Motor neuron (in vitro differentiated cells): ENCODE measurements around the gene APMAP. TPM values are rescaled to one million over a fixed set of nuclear protein-coding genes. Genes with fewer than 3 reads are reported as not detected.
A peak's percentile ranks its signal among the peaks of the same experiment; 100 is the strongest.
"Not testable (repeated sequence)": the region's sequence is repeated elsewhere in the genome, so short reads cannot be mapped to it uniquely, and the experiment has no call there.

Experiments used
- ATAC-seq, 8 experiments: fragments of 200-7000 bp; cut with Tn5 transposase; replicated peaks in 6 of 8; 2 replicates each; pipeline ENCODE4 v1.8.0; 2021; ENCODE audit warnings: mild to moderate bottlenecking in 8 of 8, moderate library complexity in 8 of 8
- H3K27ac ChIP-seq, 2 donors: fragments of 250-450 bp; sonication (Bioruptor Pico); 2 replicates each; pipeline ENCODE4 v1.9.0; 2021; ENCODE audit warnings: antibody characterized with exemption in 2 of 2, mild to moderate bottlenecking in 2 of 2, moderate library complexity in 1 of 2
- H3K4me1 ChIP-seq, 2 donors: fragments of 250-450 bp; sonication (Bioruptor Pico); replicated peaks in 1 of 2; 2 replicates each; pipeline ENCODE4 v1.6.1; 2021; ENCODE audit warnings: antibody characterized with exemption in 2 of 2, mild to moderate bottlenecking in 2 of 2, moderate library complexity in 1 of 2
- H3K4me3 ChIP-seq, 5 donors: fragments of 250-450 bp; sonication (Bioruptor Pico); 2 replicates each; pipeline ENCODE4 v1.9.0; 2021; ENCODE audit warnings: antibody characterized with exemption in 5 of 5, mild to moderate bottlenecking in 5 of 5, moderate library complexity in 4 of 5
- WGBS, 10 experiments: fragments of 450-650 bp; shearing (Covaris generic); methylation state at CpG; one replicate each; pipeline ENCODE4 v1.0.0; 2022; 5-methylcytosine and 5-hydroxymethylcytosine counted together
- in situ Hi-C, 9 experiments: fragments of 400-800 bp; cut with MboI; loops; one replicate each; pipeline ENCODE4 v1.15.0; 2021; ENCODE audit warnings: low sequenced_read_pairs in 9 of 9, low pct_unique_long_range_greater_than_20kb in 2 of 9; ENCODE audit not compliant: unreplicated experiment in 9 of 9
- total RNA-seq, 8 experiments: library from RNA; unstranded; fragments of 300-600 nt; gene quantifications; 2 replicates each; pipeline versions ENCODE4 v1.2.3 to v1.2.4, GENCODE V29; 2022

The APMAP gene
- total RNA-seq, 8 experiments from 2014 or later = 47.5 to 163 (median 73.7) TPM

DNA sequence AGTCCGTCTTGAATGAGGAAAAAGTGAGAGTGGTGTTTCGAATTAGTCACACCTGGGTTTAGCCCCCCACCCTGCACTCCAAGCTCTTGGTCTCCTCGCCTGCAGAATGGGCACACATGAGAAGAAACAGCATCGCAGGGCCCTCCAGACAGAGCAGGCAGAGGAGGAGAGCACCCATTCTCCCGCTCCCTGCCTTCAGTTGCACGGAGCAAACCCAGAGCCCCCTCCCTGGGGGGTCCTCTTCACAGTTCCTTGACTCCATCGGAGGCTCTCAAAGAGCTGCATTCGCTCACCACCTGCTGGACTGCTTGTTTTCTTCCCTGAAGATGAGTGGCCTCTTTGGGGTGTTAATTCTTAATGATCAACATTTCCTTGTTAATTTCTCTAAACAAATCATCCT is 38.4 kb downstream of the APMAP start:
- WGBS, 10 experiments = 70 to 100% (median 87%) methylated on average over 1 to 2 of the region's 8 CpGs; no CpG with 5 or more reads in 6 of the 10 experiments

DNA sequence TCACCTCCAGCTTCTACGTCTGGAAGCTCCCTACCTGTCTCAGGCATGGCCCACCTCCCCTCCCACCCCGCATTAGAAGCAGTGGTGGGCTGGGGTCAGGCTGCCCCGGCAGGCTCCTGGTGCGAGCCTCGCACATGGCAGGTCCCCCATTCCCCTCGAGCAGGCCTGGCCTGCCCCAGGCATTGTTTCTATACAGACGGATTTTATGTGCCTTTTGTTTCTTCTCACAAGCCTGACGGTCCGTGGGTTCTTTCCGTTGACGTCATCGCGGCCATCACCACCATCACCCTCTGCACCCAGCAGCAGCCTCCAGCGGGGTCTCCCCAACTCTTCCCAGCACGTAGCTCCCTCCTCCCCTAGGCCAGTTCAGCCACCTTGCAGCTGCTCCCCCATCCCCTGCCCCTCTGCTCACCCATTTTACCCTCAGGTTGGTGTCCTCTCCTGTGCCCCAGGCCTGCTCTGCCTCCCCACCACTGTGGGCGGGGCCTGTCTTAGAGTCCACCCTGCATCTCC is 38.9 kb downstream of the APMAP start:
- WGBS, 10 experiments = 68% methylated on average over 14 of the region's 16 CpGs; no CpG with 5 or more reads in 9 of the 10 experiments
- peak in 3 of 8 experiments; percentile 4 to 27 (median 25) for ATAC-seq
- in situ Hi-C loops = no loop called here
- Histone ChIP-seq H3K27ac (no peak overlapping the region), H3K4me1 (peaks cover 5 to 7% of the 10 kb centered on the region in 2 donors), H3K4me3 (no peak overlapping the region)

More for the DNA sequence above, 38.4 kb downstream of the APMAP start:
- in situ Hi-C loops = no loop called here
- H3K4me3 ChIP-seq = no peak overlapping the region
- no peak overlapping the region for H3K27ac ChIP-seq
- ATAC-seq = no peak
- H3K4me1 ChIP-seq = peaks cover 5 to 7% of the 10 kb centered on the region in 2 donors

- H3K4me3 ChIP-seq = no peak overlapping the region
- ATAC-seq = no peak
- 30 to 100% (median 66%) methylated on average over 2 to 7 of the region's 8 CpGs; no CpG with 5 or more reads in 4 of the 10 experiments for WGBS, 10 experiments
- no peak overlapping the region for H3K27ac ChIP-seq
- in situ Hi-C loops = no loop called here
- peaks cover 5 to 7% of the 10 kb centered on the region in 2 donors for H3K4me1 ChIP-seq
Measured at GRCh38 chr20:24953209-24953575, 39.4 kb downstream of the APMAP start.

- WGBS, 10 experiments = 68 to 100% (median 93%) methylated on average over 1 to 4 of the region's 12 CpGs; no CpG with 5 or more reads in 5 of the 10 experiments
- in situ Hi-C loops = no loop called here
Measured at GRCh38 chr20:24952376-24953208, 40.0 kb downstream of the APMAP start.

GRCh38 chr20:24951536-24952083 is 40.9 kb downstream of the APMAP start:
- in situ Hi-C loops = no loop called here
- Histone ChIP-seq H3K27ac (peak overlapping the region in 1 of 2 donors; percentile 25), H3K4me1 (peaks cover 5 to 7% of the 10 kb centered on the region in 2 donors), H3K4me3 (no peak overlapping the region)
- WGBS, 10 experiments = 20 to 80% (median 48%) methylated on average over 1 to 5 of the region's 11 CpGs; no CpG with 5 or more reads in 5 of the 10 experiments
- peak in 5 of 8 experiments; percentile 23 to 68 (median 30) for ATAC-seq

More at GRCh38 chr20:24952376-24953208, 40.0 kb downstream of the APMAP start:
- Histone ChIP-seq H3K4me3 (no peak overlapping the region), H3K27ac (no peak overlapping the region), H3K4me1 (peaks cover 5 to 7% of the 10 kb centered on the region in 2 donors)
- ATAC-seq = peak in 3 of 8 experiments; percentile 11 to 42 (median 17)

DNA sequence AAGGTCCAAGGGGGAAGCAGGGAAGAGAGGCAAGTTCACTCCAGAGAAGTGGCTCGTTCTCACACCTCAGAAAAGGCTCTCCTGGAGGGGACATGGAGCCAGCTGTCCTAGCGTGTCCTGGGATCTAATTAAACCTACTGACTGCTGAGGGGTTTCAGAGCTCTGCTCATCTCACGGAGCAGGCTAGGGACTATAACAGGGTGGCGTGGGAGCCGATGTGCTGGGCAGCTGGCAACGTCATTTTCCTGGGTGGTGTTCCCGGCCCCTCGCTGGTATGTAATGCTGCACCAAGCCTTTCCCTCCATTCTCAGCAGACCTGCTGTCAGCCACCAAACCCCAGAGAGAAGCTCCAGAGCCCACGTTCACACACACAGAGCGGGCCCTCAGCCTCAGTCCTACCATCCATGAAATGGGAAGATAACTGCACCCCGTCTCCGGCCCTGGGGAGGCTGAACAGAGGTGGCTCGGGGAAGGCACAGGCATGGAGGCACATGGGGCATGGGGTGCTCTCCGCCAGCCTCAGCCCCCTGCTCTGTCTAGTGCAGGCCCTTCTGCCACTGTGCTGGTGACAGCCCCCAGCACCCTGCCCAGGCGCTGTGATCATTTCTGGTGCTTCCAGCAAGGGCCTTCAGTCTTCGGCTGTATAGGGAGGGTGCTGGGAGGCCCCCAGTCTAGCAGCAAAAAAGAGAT is 41.6 kb downstream of the APMAP start:
- 50 to 100% (median 85%) methylated on average over 1 to 8 of the region's 16 CpGs; no CpG with 5 or more reads in 5 of the 10 experiments for WGBS, 10 experiments
- no peak overlapping the region for H3K4me3 ChIP-seq
- in situ Hi-C loops = no loop called here
- H3K4me1 ChIP-seq = peaks cover 5 to 7% of the 10 kb centered on the region in 2 donors
- ATAC-seq = peak in 1 of 8 experiments; percentile 58
- H3K27ac ChIP-seq = no peak overlapping the region

GRCh38 chr20:24950128-24950835 is 42.3 kb downstream of the APMAP start:
- in situ Hi-C loops = no loop called here
- H3K4me3 ChIP-seq = no peak overlapping the region
- no peak overlapping the region for H3K27ac ChIP-seq
- peak in 1 of 8 experiments; percentile 25 for ATAC-seq
- peaks cover 5 to 7% of the 10 kb centered on the region in 2 donors for H3K4me1 ChIP-seq
- 0 to 20% methylated on average over 1 of the region's 12 CpGs; no CpG with 5 or more reads in 8 of the 10 experiments for WGBS, 10 experiments

DNA sequence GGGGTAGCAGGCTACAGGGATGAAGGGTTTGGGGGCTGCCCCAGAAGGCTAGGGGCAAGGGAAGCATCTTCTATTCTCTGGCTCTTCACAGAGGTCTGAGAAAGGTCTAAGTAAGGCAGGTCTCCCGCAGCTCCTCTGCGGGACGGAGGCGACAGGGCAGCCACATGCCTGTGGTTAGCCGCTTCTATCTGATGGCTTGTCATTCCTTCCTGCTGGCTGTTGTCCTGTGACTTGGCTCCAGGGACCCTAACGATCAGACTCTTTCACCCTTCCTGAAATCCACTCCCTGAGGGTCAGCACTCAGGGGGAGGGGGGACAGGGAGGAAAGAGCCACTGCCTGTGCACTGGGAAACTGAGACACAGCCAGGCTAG is 42.8 kb downstream of the APMAP start:
- ATAC-seq = no peak
- in situ Hi-C loops = no loop called here
- Histone ChIP-seq H3K4me1 (peaks cover 5 to 7% of the 10 kb centered on the region in 2 donors), H3K4me3 (no peak overlapping the region), H3K27ac (no peak overlapping the region)
- 0 to 90% (median 80%) methylated on average over 1 to 3 of the region's 6 CpGs; no CpG with 5 or more reads in 5 of the 10 experiments for WGBS, 10 experiments

DNA sequence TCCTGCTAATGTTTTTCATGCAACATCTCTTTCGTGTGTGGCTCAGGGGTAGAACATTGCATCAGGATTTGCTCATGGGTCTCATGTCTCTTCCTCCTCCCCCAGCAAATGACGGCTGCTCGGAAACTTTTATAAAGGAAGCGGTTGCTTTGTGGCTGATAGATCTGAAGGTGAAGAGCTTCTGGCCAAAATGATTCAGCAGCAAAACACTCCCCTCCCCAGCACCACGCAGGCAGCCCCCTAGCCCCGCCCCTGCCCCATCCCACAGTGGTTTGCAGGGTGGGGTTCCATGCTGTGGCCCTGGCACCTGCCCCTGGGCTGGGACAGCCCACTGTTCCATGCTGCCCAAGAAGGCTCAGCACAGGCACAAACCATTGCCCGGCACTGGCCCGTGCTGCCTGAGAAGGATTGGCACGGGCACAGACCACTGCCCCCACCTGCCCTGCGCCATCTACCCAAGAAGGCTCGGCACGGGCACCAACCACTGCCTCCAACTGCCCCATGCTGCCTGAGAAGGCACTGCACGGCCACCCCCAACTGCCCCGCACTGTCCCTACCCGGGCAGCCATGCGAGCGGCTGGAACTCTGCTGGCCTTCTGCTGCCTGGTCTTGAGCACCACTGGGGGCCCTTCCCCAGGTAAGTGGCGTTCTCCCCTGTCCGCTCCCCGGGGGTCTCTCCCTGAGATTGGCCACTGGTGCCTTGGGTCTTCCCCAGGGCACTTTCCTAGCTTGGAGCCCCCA is 43.4 kb downstream of the APMAP start, which contains the start of gene CST7:
Gene CST7 (plus strand): TSS at position 331 of the 741 bp plus-strand sequence. CDS start 237 bp downstream, at position 568.
- WGBS, 10 experiments = 0 to 95% (median 80%) methylated on average over 1 to 10 of the region's 20 CpGs; no CpG with 5 or more reads in 3 of the 10 experiments
- in situ Hi-C loops = no loop called here
- ATAC-seq = no peak

GRCh38 chr20:24948396-24948938 is 44.1 kb downstream of the APMAP start:
- 40 to 80% (median 60%) methylated on average over 1 of the region's 4 CpGs; no CpG with 5 or more reads in 7 of the 10 experiments for WGBS, 10 experiments
- in situ Hi-C loops, H3K27ac ChIP-seq, H3K4me1 ChIP-seq, ATAC-seq, H3K4me3 ChIP-seq: not testable (repeated sequence)

More for the DNA sequence above, 43.4 kb downstream of the APMAP start, which contains the start of gene CST7:
- H3K4me3 ChIP-seq = no peak within 1 kb of the TSS
- H3K27ac ChIP-seq = no peak within 1 kb of the TSS
- peaks cover 5 to 7% of the 10 kb centered on the region in 2 donors for H3K4me1 ChIP-seq

DNA sequence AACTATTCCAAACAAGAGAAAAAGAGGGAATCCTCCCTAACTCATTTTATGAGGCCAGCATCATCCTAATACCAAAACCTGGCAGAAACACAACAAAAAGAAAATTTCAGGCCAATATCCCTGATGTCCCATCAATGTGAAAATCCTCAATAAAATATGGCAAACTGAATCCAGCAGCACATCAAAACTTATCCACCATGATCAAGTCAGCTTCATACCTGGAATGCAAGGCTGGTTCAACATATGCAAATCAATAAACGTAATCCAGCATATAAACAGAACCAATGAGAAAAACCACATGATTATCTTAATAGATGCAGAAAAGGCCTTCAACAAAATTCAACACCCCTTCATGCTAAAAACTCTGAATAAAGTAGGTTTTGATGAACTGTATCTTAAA is 46.2 kb downstream of the APMAP start:
- ATAC-seq, H3K27ac ChIP-seq, in situ Hi-C loops, H3K4me3 ChIP-seq, H3K4me1 ChIP-seq: not testable (repeated sequence)
- 0 to 86% (median 20%) methylated on average over 1 of the region's 1 CpG; no CpG with 5 or more reads in 5 of the 10 experiments for WGBS, 10 experiments
